CD4-positive, alpha-beta T cell treated with Interleukin-17A for 4 hours (primary cell): ENCODE results near the gene CAAP1.
"Not testable (repeated sequence)": the region's sequence is repeated elsewhere in the genome, so short reads cannot be mapped to it uniquely, and the experiment has no call there.

Experiments used
- DNase-seq: peaks from one replicate; pipeline ENCODE4 v3.0.0-alpha.2; 2020; ENCODE audit warnings: mixed read lengths

Gene CAAP1

DNA sequence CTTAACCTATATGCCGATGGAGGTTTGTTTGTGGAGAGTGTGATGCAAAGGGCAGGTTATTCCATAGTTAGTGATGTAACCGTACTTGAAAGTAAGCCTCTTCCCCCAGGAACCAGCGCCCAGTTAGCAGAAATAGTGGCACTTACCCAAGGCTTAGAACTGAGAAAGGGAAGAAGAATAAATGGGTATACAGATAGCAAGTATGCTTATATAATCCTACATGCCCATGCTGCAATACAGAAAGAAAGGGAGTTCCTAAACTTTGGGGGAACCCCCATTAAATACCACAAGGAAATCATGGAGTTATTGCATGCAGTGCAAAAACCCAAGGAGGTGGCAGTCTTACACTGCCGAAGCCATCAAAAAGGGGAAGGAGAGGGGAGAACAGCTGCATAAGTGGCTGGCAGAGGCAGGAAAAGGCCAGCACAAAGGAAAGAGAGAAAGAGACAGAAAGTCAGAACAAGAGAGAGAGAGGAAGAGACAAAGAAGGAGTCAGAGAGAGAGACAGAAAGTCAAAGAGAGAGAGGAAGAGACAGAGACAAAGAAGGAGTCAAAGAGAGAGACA, 64.1 kb downstream of the CAAP1 start:
- DNase-seq = not testable (repeated sequence)

DNA sequence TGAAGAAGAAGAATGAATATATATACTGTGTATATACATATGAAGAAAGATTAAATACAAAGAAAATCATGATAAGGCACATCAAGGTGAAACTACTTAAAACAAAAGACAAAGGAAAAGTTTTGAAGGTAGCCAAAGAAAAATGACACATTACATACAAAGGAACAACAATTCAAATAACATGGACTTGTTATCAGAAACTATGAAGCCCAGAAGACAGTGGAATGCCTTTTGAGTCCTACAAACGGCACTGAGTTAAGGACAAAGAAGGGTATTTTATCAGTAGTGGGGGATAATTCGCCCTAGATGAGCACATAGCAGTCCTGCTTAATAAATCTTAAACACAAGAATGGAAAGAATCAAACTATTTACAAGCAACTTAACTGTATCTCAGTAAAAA, 77.8 kb downstream of the CAAP1 start:
- DNase-seq = no peak

DNA sequence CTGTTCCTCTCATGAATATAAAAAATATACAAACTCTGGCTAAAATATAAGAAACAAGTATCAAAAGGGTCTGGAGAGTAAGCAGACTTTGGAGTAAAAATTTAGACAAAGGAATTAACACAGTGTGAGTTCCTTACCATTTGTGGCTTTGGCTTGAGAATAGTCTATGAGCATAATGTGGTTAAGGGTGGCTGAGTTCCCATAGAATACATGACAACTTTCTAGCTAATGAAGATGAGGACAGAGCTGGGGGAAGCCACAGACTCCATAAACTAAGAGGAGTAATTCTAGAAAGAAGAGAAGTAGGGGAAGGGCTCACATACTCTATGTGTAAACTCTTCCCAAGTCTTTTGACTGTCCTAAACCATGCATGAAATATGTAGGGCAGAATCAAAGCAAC, 79.4 kb downstream of the CAAP1 start:
- DNase-seq = no peak

- DNase-seq = no peak
Observed at GRCh38 chr9:26812217-26812616, 80.4 kb downstream of the CAAP1 start.

GRCh38 chr9:26811106-26811505, 81.5 kb downstream of the CAAP1 start:
- no peak for DNase-seq

- DNase-seq = no peak
Observed at GRCh38 chr9:26809795-26810194, 82.8 kb downstream of the CAAP1 start.

- no peak for DNase-seq
Observed at GRCh38 chr9:26807161-26807560, 85.4 kb downstream of the CAAP1 start.

- no peak for DNase-seq
Observed at GRCh38 chr9:26802921-26803320, 89.7 kb downstream of the CAAP1 start.

DNA sequence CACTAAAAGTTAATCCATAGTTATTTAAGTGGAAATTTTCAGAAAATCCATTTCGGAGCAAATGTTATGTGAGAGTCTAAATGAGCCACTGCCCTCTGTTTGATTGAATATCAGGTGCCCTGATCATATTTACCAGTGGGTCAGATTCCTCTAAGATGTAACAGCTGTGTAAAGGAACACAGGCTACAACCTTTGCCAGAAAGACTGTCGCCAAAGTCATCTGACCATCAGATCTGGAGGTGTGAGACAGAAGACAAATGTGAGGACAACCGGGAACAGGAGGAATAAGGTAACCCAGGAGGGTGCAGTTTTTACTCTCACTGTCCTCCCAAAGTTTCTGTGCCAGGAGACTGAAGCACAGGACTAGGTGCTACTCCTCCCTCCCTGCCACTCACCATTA, 90.8 kb downstream of the CAAP1 start:
- DNase-seq = no peak

DNA sequence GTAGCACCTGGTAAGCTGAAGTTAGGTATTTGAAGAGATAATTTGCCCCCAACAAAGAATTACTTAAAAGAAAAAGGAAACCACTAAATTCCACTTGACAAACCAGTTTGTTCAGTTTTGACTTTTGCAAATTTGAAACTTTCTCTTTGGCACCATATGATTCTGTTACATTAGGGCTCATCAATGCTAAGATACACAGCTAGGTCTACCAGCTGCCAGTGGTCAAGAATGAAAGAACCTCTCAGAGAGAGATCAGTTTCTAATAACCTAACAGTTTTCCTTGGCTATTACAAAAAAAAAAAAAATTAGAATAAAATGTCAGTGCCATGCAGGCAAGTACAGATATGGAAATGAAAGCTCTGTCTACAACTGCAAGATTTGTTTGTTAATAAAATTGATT, 92.3 kb downstream of the CAAP1 start:
- DNase-seq = no peak

DNA sequence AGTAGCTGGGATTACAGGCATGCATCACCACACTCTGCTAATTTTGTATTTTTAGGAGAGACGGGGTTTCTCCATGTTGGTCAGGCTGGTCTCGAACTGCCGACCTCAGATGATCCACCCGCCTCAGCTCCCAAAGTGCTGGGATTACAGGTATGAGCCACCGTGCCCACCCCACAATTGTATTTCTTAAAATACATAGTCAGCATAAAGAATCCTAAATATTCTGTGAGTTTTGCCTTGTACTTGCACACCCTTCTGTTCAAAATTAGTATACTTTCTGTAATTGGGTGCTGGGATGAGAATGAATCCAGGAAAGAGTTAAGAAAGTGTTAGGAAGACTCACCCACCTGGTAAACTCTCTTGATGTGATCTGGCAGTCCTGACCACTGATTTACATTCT, 101.3 kb downstream of the CAAP1 start:
- DNase-seq = no peak
